AG09309 (cell line): ENCODE results near the gene OR2M7.

Source experiments
- DNase-seq: peaks from one replicate; pipeline ENCODE4 v3.0.0-alpha.2; 2010; ENCODE audit warnings: low read depth
- H3K4me3 ChIP-seq: 2 replicates; pipeline ENCODE4 v1.5.1; 2011; ENCODE audit warnings: mild to moderate bottlenecking, low read depth, low read length, moderate library complexity; ENCODE audit not compliant: control insufficient read depth
- TF ChIP-seq, protein P1 (sequence below): IDR thresholded peaks from 2 replicates; pipeline ENCODE4 v1.5.1; 2011; ENCODE audit warnings: mild to moderate bottlenecking, low read depth, low read length, inconsistent platforms; ENCODE audit not compliant: insufficient read depth, control insufficient read depth; ENCODE audit errors: missing control alignments

OR2M7 gene, protein sequence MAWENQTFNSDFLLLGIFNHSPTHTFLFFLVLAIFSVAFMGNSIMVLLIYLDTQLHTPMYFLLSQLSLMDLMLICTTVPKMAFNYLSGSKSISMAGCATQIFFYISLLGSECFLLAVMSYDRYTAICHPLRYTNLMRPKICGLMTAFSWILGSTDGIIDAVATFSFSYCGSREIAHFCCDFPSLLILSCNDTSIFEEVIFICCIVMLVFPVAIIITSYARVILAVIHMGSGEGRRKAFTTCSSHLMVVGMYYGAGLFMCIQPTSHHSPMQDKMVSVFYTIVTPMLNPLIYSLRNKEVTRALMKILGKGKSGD

DNA sequence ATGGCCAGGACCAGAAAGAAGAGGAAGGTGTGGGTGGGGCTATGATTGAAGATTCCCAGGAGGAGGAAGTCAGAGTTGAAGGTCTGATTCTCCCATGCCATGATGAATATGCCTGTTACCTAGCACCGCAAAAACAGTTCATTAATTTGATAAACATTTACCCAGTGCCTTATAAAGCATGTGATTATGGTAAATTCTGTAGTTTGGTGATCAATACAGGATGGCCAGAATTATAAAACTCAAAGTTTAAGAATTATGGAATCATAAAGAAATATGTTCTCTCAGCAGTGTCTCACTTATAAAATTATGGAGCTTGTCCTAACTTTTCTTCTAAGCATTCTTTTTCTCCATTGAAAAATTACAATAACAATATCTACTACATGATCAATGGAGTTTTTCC is at the start of gene OR2M7:
OR2M7 (minus strand) TSS at position 101 of the 400 bp plus-strand sequence; CDS start at position 101, 0 bp downstream.
- H3K4me3 ChIP-seq = no peak within 1 kb of the TSS
- no peak for DNase-seq
- TF ChIP-seq, protein P1, sequence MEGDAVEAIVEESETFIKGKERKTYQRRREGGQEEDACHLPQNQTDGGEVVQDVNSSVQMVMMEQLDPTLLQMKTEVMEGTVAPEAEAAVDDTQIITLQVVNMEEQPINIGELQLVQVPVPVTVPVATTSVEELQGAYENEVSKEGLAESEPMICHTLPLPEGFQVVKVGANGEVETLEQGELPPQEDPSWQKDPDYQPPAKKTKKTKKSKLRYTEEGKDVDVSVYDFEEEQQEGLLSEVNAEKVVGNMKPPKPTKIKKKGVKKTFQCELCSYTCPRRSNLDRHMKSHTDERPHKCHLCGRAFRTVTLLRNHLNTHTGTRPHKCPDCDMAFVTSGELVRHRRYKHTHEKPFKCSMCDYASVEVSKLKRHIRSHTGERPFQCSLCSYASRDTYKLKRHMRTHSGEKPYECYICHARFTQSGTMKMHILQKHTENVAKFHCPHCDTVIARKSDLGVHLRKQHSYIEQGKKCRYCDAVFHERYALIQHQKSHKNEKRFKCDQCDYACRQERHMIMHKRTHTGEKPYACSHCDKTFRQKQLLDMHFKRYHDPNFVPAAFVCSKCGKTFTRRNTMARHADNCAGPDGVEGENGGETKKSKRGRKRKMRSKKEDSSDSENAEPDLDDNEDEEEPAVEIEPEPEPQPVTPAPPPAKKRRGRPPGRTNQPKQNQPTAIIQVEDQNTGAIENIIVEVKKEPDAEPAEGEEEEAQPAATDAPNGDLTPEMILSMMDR = no peak

GRCh38 chr1:248373761-248374160 is 49.4 kb upstream of the OR2M7 start:
- H3K4me3 ChIP-seq = no peak overlapping the region
- DNase-seq = no peak
- TF ChIP-seq, protein P1 = no peak

- DNase-seq = no peak
- no peak overlapping the region for H3K4me3 ChIP-seq
- TF ChIP-seq, protein P1 = no peak
These were observed 48.0 kb upstream of the OR2M7 start for GRCh38 chr1:248372394-248372793.

DNA sequence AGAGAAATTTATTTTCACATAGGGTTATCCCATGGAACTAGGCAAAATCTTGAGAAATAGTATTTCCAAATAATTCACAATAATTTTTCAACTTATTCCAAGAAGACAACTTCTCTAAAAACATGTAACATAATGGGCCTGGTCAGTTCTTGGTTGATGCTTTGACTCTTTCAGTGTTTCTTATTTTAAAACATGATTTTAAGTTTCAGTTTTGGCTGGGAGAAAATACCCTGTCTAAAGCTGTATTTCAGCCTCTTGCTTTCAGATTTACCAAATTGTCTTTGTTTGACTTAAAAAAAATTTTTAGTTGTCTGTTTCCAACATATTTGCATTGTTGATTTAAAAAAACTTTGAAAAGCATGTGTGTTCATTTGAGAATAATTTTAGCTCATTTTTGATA is 42.2 kb upstream of the OR2M7 start:
- no peak overlapping the region for H3K4me3 ChIP-seq
- DNase-seq = no peak
- TF ChIP-seq, protein P1 = no peak

- H3K4me3 ChIP-seq = no peak within 1 kb of the TSS
- TF ChIP-seq, protein P1 = no peak
- DNase-seq = no peak
These were observed 36.9 kb upstream of the OR2M7 start, which contains the start of gene OR2T4 for GRCh38 chr1:248361121-248361715. Gene OR2T4, plus strand, starts transcription at chr1:248361665. Its CDS starts 0 bp downstream, at chr1:248361665.

DNA sequence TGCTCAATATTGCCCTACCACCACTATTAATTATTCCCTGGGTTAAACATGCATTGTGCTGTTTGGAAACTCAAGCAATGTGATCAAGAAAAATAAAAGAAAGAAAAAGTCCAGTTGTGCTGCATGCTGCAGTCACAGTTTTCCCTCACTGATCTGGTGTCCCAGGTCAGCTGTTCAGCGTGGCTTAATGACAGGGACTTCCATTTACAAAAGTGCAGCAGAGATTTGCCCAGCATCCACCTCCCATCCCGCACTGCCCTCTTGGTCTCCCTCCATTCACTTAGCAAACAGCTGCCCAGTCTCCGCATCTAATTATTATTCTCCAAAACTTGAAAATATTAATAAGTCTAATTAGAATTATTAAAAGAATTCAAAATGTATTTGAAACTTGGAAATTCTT is 35.0 kb upstream of the OR2M7 start:
- TF ChIP-seq, protein P1 = no peak
- no peak for DNase-seq
- H3K4me3 ChIP-seq = no peak overlapping the region
